ENCODE data around the gene C6orf89.

DNA sequence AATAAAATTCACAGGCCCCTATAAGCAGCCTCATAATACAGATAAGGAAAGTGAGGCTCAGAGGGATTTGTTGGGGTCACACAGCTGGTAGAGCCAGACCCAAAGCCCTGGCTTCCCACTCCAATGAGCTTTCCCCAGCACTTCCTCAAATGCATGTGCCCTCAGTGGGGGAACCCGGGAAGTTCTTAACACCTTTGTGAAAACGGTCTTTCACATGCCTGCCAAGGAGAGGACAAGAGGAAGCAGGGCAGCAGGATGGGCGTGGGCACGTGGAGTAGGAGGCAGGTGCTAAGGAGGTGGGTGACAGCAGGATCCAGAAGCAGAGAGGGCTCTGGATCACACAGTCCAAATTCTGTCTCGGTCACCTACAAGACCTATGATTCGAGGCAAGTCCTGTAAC is 69.4 kb downstream of the C6orf89 start:
- TF ChIP-seq, protein P1, sequence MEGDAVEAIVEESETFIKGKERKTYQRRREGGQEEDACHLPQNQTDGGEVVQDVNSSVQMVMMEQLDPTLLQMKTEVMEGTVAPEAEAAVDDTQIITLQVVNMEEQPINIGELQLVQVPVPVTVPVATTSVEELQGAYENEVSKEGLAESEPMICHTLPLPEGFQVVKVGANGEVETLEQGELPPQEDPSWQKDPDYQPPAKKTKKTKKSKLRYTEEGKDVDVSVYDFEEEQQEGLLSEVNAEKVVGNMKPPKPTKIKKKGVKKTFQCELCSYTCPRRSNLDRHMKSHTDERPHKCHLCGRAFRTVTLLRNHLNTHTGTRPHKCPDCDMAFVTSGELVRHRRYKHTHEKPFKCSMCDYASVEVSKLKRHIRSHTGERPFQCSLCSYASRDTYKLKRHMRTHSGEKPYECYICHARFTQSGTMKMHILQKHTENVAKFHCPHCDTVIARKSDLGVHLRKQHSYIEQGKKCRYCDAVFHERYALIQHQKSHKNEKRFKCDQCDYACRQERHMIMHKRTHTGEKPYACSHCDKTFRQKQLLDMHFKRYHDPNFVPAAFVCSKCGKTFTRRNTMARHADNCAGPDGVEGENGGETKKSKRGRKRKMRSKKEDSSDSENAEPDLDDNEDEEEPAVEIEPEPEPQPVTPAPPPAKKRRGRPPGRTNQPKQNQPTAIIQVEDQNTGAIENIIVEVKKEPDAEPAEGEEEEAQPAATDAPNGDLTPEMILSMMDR (optimal IDR thresholded peaks at IDR 0.05 in 1 of 3, IDR thresholded peaks at IDR 0.05 in 1 of 3, conservative IDR thresholded peaks at IDR 0.05 in 1 of 3; ENCODE audit: extremely low read depth in 1 of 3, insufficient read depth in 2 of 3, low read length in 3 of 3) = no peak
- no peak for TF ChIP-seq EZH2 (IDR thresholded peaks at IDR 0.05; ENCODE audit: low read length)

Measured in keratinocyte (primary cell).